ENCODE results near the gene CSAD.

Gene CSAD

GRCh38 chr12:53145383-53146260, 35.1 kb downstream of the CSAD start:
- H3K4me3 ChIP-seq (replicated peaks; ENCODE audit: low read depth, low read length) = no peak overlapping the region
- no peak for TF ChIP-seq CTCF (IDR thresholded peaks at IDR 0.05; ENCODE audit: low read length, missing control alignments)
- DNase-seq (ENCODE audit: low read depth) = peak; percentile 56

GRCh38 chr12:53143355-53143754, 37.4 kb downstream of the CSAD start:
- no peak overlapping the region for H3K4me3 ChIP-seq (replicated peaks; ENCODE audit: low read depth, low read length)
- DNase-seq (ENCODE audit: low read depth) = no peak
- no peak for TF ChIP-seq CTCF (IDR thresholded peaks at IDR 0.05; ENCODE audit: low read length, missing control alignments)

GRCh38 chr12:53133722-53134121, 47.0 kb downstream of the CSAD start:
- no peak for TF ChIP-seq CTCF (IDR thresholded peaks at IDR 0.05; ENCODE audit: low read length, missing control alignments)
- no peak for DNase-seq (ENCODE audit: low read depth)

GRCh38 chr12:53131844-53132243, 48.9 kb downstream of the CSAD start:
- no peak for TF ChIP-seq CTCF (IDR thresholded peaks at IDR 0.05; ENCODE audit: low read length, missing control alignments)
- no peak for DNase-seq (ENCODE audit: low read depth)
- H3K4me3 ChIP-seq (replicated peaks; ENCODE audit: low read depth, low read length) = no peak overlapping the region

More at GRCh38 chr12:53133722-53134121, 47.0 kb downstream of the CSAD start:
- no peak overlapping the region for H3K4me3 ChIP-seq (replicated peaks; ENCODE audit: low read depth, low read length)

- no peak for DNase-seq (ENCODE audit: low read depth)
- TF ChIP-seq CTCF (IDR thresholded peaks at IDR 0.05; ENCODE audit: low read length, missing control alignments) = no peak
- H3K4me3 ChIP-seq (replicated peaks; ENCODE audit: low read depth, low read length) = no peak overlapping the region
Measured at GRCh38 chr12:53128780-53129569, 51.8 kb downstream of the CSAD start.

GRCh38 chr12:53127169-53127568, 53.6 kb downstream of the CSAD start:
- H3K4me3 ChIP-seq (replicated peaks; ENCODE audit: low read depth, low read length) = no peak overlapping the region
- no peak for TF ChIP-seq CTCF (IDR thresholded peaks at IDR 0.05; ENCODE audit: low read length, missing control alignments)
- DNase-seq (ENCODE audit: low read depth) = no peak

Measured in fibroblast of pulmonary artery (primary cell).